Thymus (tissue), 11 donors: ENCODE results near the gene AMPD3. TPM values are rescaled to one million over a fixed set of nuclear protein-coding genes. Genes with fewer than 3 reads are reported as not detected.

Experiments
- DNase-seq, 9 donors: peaks; one replicate each; pipeline ENCODE4 v3.0.0-alpha.2; 2013; ENCODE audit warnings: low spot score in 9 of 9, low read depth in 6 of 9, missing footprints in 1 of 9
- H3K27ac ChIP-seq, 2 donors: one replicate each; pipeline ENCODE4 v1.5.1; 2013; ENCODE audit warnings: control low read depth in 1 of 2, low read depth in 1 of 2, low read length in 1 of 2, mild to moderate bottlenecking in 1 of 2, moderate library complexity in 1 of 2
- H3K27me3 ChIP-seq, 2 donors: one replicate each; pipeline ENCODE4 v1.5.1; 2013; ENCODE audit warnings: low read length in 1 of 2; ENCODE audit not compliant: control insufficient read depth in 2 of 2, insufficient read depth in 1 of 2
- H3K36me3 ChIP-seq, 2 donors: one replicate each; pipeline ENCODE4 v1.5.1; 2013; ENCODE audit warnings: low read length in 1 of 2, mild to moderate bottlenecking in 1 of 2, moderate library complexity in 1 of 2; ENCODE audit not compliant: control insufficient read depth in 2 of 2, insufficient read depth in 2 of 2
- H3K4me1 ChIP-seq, 2 donors: one replicate each; pipeline ENCODE4 v1.5.1; 2013; ENCODE audit warnings: low read length in 2 of 2; ENCODE audit not compliant: control insufficient read depth in 2 of 2, insufficient read depth in 2 of 2
- H3K4me3 ChIP-seq, 2 donors: one replicate each; pipeline ENCODE4 v1.5.1; 2013; ENCODE audit warnings: low read length in 2 of 2, control low read depth in 1 of 2, mild to moderate bottlenecking in 1 of 2
- H3K9me3 ChIP-seq, 2 donors: one replicate each; pipeline ENCODE4 v1.5.1; 2013; ENCODE audit warnings: low read length in 1 of 2, mild to moderate bottlenecking in 1 of 2; ENCODE audit not compliant: control insufficient read depth in 2 of 2, insufficient read depth in 1 of 2
- WGBS: extraction: QIAGEN DNeasy Blood & Tissue Kit; methylation state at CpG from one replicate; pipeline ENCODE4 v1.1.7; 2013; 5-methylcytosine and 5-hydroxymethylcytosine counted together
- polyA plus RNA-seq: library from polyadenylated mRNA; stranded (reverse); fragments of 200-250 nt; gene quantifications from one replicate; pipeline ENCODE4 v1.2.3, GENCODE V29; 2013
- total RNA-seq: library from RNA; stranded (reverse); fragments of 120-200 nt; gene quantifications from one replicate; pipeline ENCODE4 v1.2.4, GENCODE V29; 2013
- donor health status: healthy.

The AMPD3 gene
- total and polyA plus RNA-seq, 2 donors, result 13.1 to 13.6 TPM

- Histone ChIP-seq H3K27me3 (no peaks in the 10 kb centered on the region), H3K27ac (no peak overlapping the region), H3K9me3 (no peaks in the 10 kb centered on the region), H3K4me3 (no peak overlapping the region), H3K36me3 (peaks cover 54 to 73% of the 10 kb centered on the region in 2 donors), H3K4me1 (no peaks in the 10 kb centered on the region)
- 79% methylated on average over 2 of the region's 2 CpGs for WGBS
- no peak for DNase-seq
Measured at GRCh38 chr11:10503221-10503620, 48.2 kb downstream of the AMPD3 start.

GRCh38 chr11:10503777-10504480 is 48.9 kb downstream of the AMPD3 start:
- Histone ChIP-seq H3K27me3 (no peaks in the 10 kb centered on the region), H3K27ac (no peak overlapping the region), H3K4me3 (no peak overlapping the region), H3K4me1 (no peaks in the 10 kb centered on the region), H3K36me3 (peaks cover 50 to 71% of the 10 kb centered on the region in 2 donors), H3K9me3 (no peaks in the 10 kb centered on the region)
- DNase-seq, result no peak
- WGBS, result 96% methylated on average over 5 of the region's 5 CpGs

GRCh38 chr11:10504490-10504889 is 49.4 kb downstream of the AMPD3 start:
- 97% methylated on average over 11 of the region's 11 CpGs for WGBS
- no peak for DNase-seq
- no peak overlapping the region for H3K4me3 ChIP-seq
- H3K9me3 ChIP-seq, result no peaks in the 10 kb centered on the region
- H3K4me1 ChIP-seq, result no peaks in the 10 kb centered on the region
- no peak overlapping the region for H3K27ac ChIP-seq
- H3K36me3 ChIP-seq, result peaks cover 47 to 67% of the 10 kb centered on the region in 2 donors
- H3K27me3 ChIP-seq, result no peaks in the 10 kb centered on the region

GRCh38 chr11:10505278-10506007 is 50.4 kb downstream of the AMPD3 start:
- 96% methylated on average over 6 of the region's 6 CpGs for WGBS

GRCh38 chr11:10506008-10506370 is 50.9 kb downstream of the AMPD3 start:
- Histone ChIP-seq H3K9me3 (no peaks in the 10 kb centered on the region), H3K27me3 (no peaks in the 10 kb centered on the region), H3K36me3 (peaks cover 33 to 54% of the 10 kb centered on the region in 2 donors), H3K4me1 (no peaks in the 10 kb centered on the region), H3K4me3 (no peak overlapping the region), H3K27ac (peak overlapping the region in 1 of 2 donors; percentile 40)
- no peak for DNase-seq

More at GRCh38 chr11:10505278-10506007, 50.4 kb downstream of the AMPD3 start:
- H3K4me3 ChIP-seq, result no peak overlapping the region
- no peak for DNase-seq
- H3K4me1 ChIP-seq, result no peaks in the 10 kb centered on the region
- no peaks in the 10 kb centered on the region for H3K27me3 ChIP-seq
- H3K36me3 ChIP-seq, result peaks cover 37 to 57% of the 10 kb centered on the region in 2 donors
- peak overlapping the region in 1 of 2 donors; percentile 40 for H3K27ac ChIP-seq
- no peaks in the 10 kb centered on the region for H3K9me3 ChIP-seq

- no peak overlapping the region for H3K4me3 ChIP-seq
- no peak for DNase-seq
- peaks cover 11 to 19% of the 10 kb centered on the region in 2 donors for H3K36me3 ChIP-seq
- 94% methylated on average over 10 of the region's 10 CpGs for WGBS
- no peak overlapping the region for H3K27ac ChIP-seq
- no peaks in the 10 kb centered on the region for H3K9me3 ChIP-seq
- no peaks in the 10 kb centered on the region for H3K4me1 ChIP-seq
- H3K27me3 ChIP-seq, result no peaks in the 10 kb centered on the region
Measured at GRCh38 chr11:10511181-10511621, 56.1 kb downstream of the AMPD3 start.

- WGBS, result 67% methylated on average over 2 of the region's 2 CpGs
- Histone ChIP-seq H3K27me3 (no peaks in the 10 kb centered on the region), H3K9me3 (no peaks in the 10 kb centered on the region), H3K36me3 (peaks cover 15 to 20% of the 10 kb centered on the region in 2 donors), H3K4me1 (no peaks in the 10 kb centered on the region), H3K27ac (no peak overlapping the region), H3K4me3 (no peak overlapping the region)
- DNase-seq, result no peak
Measured at GRCh38 chr11:10514202-10514601, 59.1 kb downstream of the AMPD3 start.

- Histone ChIP-seq H3K36me3 (peaks cover 18 to 24% of the 10 kb centered on the region in 2 donors), H3K9me3 (no peaks in the 10 kb centered on the region), H3K4me3 (no peak overlapping the region), H3K27me3 (no peaks in the 10 kb centered on the region), H3K4me1 (no peaks in the 10 kb centered on the region), H3K27ac (no peak overlapping the region)
- no peak for DNase-seq
- WGBS, result 97% methylated on average over 2 of the region's 2 CpGs
Measured at GRCh38 chr11:10514709-10515108, 59.6 kb downstream of the AMPD3 start.

GRCh38 chr11:10515418-10515817 is 60.4 kb downstream of the AMPD3 start:
- Histone ChIP-seq H3K4me3 (no peak overlapping the region), H3K27ac (no peak overlapping the region), H3K4me1 (no peaks in the 10 kb centered on the region), H3K9me3 (no peaks in the 10 kb centered on the region), H3K27me3 (no peaks in the 10 kb centered on the region), H3K36me3 (peaks cover 23 to 27% of the 10 kb centered on the region in 2 donors)
- 98% methylated on average over 3 of the region's 3 CpGs for WGBS
- DNase-seq, result no peak
